Hepatic stellate cell (primary cell): ENCODE results near the gene WDR72.
"Not testable (repeated sequence)": the region's sequence is repeated elsewhere in the genome, so short reads cannot be mapped to it uniquely, and the experiment has no call there.

Experiments used
- DNase-seq: peaks from one replicate; pipeline ENCODE4 v3.0.0; 2011; ENCODE audit warnings: low spot score

The WDR72 gene

DNA sequence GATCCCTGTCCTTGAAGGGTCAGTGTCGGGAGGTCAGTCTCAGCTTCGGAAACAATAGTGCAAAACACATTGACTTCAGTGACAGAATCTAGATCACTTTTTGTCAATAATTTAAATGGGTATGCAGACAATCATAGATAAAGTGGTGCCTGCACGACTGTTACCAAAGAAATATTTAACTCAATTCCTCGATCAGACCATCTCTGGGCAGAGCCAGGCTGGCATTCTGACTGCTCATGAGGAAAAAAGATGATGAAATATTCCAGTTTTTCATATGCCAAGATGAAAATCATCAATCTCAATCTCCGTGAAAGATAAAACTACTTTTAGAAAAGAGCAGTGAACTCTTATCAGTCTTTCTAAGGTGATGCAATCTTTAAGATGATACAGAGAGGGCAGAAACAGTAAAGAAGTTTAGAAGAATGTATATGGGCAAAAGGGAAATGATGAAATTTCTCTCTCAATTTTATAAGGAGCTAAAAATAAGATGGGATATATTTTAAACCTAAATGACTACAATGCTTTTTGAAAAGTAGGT lies 169.9 kb downstream of the WDR72 start:
- no peak for DNase-seq

DNA sequence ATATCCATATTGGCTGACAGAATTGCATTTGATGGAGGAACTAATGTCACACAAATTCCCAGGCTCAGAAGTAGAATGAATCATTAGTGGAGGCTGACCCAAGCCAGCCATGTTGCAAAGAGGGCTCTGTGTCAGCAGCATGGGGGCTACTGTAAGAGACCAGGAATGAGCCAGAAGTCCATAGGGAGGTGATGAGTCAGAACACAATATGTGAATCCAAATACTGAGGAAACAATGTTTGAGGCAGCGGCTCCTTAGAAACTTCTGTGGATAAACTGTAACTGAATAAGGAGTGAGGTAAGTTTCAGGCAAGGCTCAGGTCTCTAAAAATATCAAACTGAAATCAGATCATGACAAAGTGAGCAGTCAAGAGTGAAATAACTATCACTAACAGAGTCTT lies 170.7 kb downstream of the WDR72 start:
- no peak for DNase-seq

GRCh38 chr15:53586799-53587198 lies 172.7 kb downstream of the WDR72 start:
- DNase-seq: no peak

GRCh38 chr15:53581513-53581912 lies 177.9 kb downstream of the WDR72 start:
- DNase-seq: no peak

GRCh38 chr15:53580366-53580765 lies 179.1 kb downstream of the WDR72 start:
- no peak for DNase-seq

DNA sequence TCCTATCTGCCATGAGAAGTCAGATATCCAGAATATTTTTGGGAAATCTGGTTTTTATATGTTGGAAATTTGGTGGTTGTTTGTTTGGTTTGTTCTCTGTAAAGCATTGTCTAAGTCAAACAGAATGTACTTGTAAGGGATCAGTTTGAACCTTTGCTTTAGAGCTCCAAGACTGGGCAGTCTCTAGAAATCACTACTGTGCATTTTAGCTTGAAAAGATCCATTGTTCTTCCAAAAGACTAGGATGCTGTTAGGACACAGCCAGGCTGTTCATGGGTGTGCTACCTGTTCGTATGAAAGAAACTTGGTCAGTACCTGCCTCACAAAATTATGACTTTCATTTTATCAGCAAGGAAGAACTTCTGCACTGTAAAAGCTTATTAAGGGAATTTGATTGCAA lies 182.6 kb downstream of the WDR72 start:
- DNase-seq: no peak

- DNase-seq: no peak
Observed at GRCh38 chr15:53573091-53573490, 186.4 kb downstream of the WDR72 start.

GRCh38 chr15:53569751-53570480 lies 189.5 kb downstream of the WDR72 start:
- no peak for DNase-seq

DNA sequence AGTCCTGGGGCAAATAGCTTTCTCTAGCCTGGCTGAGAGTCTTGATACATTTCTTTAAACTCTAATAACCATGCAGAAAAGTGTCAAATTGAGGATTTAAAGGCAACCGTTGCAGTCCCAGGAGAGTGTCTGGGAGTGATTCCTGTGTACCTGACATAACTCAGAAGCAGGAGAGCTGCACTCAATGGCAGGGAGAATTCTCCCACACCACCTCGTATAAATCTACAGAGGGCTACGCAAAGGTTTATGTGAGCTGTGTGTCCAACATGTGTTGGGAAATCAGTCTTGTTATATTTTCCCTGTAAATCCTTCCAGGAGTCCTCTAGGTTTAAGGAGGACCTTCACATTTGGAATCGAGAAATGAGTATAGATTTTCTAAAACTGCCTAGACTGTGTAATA lies 192.6 kb downstream of the WDR72 start:
- no peak for DNase-seq

DNA sequence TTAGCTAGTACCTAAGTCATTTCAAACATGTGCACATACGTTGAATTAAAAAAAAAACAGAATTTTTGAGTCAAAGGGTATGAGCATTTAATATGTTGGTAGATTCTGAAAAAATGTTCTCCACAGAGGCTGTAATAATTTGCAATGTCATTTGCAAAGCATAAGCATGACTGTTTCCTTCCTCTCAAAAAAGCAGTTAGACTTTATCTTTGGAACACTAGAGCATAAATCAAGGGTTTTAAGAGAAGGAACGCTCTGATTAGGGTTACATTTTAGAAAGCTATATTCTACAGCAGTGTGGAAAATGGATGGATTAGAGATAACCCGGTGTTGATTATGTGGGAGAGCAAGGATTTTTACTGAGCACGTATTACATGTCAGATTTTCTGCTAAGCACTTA lies 193.7 kb downstream of the WDR72 start:
- DNase-seq: no peak

GRCh38 chr15:53564647-53565046 lies 194.8 kb downstream of the WDR72 start:
- no peak for DNase-seq

- DNase-seq: no peak
Observed at GRCh38 chr15:53563627-53564026, 195.8 kb downstream of the WDR72 start.

GRCh38 chr15:53559364-53560277 lies 199.8 kb downstream of the WDR72 start:
- no peak for DNase-seq

- no peak for DNase-seq
Observed at GRCh38 chr15:53558384-53558783, 201.1 kb downstream of the WDR72 start.

GRCh38 chr15:53555226-53555625 lies 204.2 kb downstream of the WDR72 start:
- DNase-seq: no peak

DNA sequence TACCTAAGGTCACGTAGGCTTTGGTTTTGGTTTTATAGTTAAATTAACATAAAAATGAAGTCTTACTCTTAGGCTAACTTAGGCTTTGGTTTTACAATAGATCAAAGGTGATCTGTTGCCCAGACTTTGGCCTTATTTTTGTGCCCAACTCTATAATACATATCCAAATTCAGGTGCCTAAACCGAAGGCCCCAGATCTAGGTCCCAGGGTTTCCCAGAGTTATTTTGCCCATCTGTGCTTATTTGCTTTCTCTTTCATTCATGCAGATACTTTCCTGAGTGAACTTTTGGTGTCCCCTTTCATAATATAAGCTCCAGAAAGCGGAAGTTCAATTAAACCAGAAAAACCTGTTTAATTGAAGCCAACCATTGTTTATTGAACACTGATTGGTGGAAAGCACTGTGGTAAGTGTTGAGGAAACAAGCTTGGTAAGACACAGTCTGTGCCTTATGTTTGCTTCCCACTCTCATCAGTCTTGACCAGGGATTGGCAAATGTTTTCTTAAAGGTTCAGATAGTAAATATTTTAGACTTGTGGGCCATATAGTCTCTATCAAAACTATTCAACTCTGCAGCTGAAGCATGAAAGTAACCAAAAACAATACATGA lies 209.7 kb downstream of the WDR72 start:
- no peak for DNase-seq

GRCh38 chr15:53548236-53548635 lies 211.2 kb downstream of the WDR72 start:
- DNase-seq: no peak

GRCh38 chr15:53540626-53541300 lies 218.7 kb downstream of the WDR72 start:
- DNase-seq: not testable (repeated sequence)

DNA sequence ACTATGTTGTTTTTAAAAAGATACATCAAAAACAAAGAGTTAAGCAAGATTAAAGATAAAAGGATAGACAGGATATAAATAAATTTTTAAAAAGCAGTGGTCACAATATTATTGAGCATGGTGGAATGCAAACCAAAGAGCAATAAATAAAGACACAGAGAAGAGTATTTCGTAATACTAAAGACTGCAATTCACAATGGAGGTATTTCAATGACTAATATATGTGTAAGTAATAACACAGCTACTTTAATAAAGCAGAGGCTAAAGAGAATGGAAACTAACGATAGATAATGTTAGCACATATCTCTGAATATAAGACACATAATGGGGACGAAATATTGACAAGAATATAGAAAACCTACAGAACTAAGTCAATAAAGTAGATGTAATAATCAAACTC lies 219.6 kb downstream of the WDR72 start:
- no peak for DNase-seq

GRCh38 chr15:53536479-53537120 lies 222.9 kb downstream of the WDR72 start:
- DNase-seq: no peak

DNA sequence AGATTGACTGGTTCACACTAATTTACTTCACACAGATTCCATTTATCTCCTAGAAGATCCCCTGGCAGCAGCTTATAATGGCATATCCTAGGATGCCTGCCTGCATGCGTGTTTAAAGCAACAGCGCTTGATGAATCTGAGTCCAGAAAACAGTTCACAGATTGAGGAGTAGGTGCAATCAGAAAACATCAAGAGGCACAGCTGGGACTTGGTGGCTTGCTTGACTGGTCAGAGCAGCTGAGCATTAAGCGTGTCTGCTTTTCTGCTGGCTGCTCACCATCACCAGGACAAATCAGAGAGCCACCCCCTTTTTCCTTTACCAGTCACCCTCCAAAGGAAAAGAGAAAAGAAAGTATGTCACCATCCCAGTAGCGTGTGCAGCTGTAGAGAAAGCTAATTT lies 223.6 kb downstream of the WDR72 start:
- no peak for DNase-seq
